ENCODE results near the gene PVALEF. TPM values are rescaled to one million over a fixed set of nuclear protein-coding genes. Genes with fewer than 3 reads are reported as not detected.
"Not testable (repeated sequence)": the region's sequence is repeated elsewhere in the genome, so short reads cannot be mapped to it uniquely, and the experiment has no call there.

PVALEF gene
- total RNA-seq, 2 experiments from 2014 or later: not detected

DNA sequence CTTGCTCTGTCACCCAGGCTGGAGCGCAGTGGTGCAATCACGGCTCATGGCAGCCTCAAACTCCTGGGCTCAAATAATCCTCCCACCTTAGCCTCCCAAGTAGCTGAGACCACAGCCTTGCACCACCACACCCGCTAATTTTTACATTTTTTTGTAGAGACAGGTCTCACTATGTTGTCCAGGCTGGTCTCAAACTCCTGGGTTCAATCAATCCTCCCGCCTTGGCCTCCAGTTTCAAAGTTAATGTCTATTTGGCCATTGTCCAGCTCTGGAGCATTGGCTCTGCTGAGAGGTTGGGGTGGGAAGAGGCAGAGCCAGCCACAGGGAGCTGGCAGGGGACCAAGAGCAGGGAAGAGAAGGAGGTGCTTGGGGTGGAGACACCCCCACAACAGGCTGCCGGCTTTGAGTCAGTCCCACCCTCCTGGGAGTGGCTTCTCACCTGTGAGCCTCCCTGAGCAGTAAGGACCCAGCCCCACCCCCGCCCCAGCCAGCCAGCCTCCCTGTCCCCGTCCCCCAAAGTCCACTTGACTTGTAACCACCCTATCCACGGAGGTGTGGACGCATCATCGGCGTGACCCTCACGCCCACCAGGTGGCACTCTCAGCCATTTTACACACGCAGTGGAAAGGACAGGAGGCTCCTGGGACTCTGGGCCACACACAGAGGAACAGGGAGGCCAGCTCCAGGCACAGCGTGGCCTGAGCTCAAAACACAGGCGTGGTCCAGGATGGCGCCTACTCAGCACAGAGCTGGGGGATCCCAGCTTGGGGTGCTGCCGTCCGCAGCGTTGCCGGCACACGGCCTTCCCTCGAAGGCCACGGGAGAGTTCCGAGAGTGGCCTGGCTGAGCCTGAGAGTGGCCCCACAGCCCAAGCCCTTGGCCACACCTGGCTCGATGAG, 22.8 kb upstream of the PVALEF start:
- Mint-ChIP-seq H3K27ac (no peak overlapping the region), H3K4me1 (no peaks in the 10 kb centered on the region), H3K9me3 (peaks cover 17% of the 10 kb centered on the region), H3K36me3 (ENCODE audit: low read depth) (no peaks in the 10 kb centered on the region), H3K27me3 (no peaks in the 10 kb centered on the region), H3K4me3 (no peak overlapping the region)
- POLR2A ChIA-PET: no interaction called here
- peak; percentile 71 for DNase-seq
- CTCF ChIA-PET: interaction anchor here (0.6 to 2.2 kb wide), 8 partner anchors 10 to 342 kb away, joined by 3 to 7 read pairs (median 3); partner anchors contain the start of genes NDUFAF8 and TEPSIN

DNA sequence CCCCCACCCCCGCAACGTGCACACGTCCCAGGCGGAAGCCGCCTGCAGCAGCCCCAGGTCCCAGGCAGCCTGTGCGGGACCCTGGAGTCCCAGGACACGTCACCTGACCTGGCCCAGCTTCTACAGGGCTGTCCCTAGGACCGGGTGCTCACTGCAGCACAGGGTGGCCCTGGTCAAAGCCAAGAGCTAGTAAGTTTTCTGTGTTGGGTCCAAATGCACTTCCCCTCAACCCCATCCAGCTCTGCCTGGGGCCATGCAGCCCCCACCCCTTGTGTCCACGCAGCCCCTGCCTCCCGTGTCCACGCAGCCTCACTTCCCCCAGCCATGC, 22.1 kb upstream of the PVALEF start:
- Mint-ChIP-seq H3K27ac (no peak overlapping the region), H3K4me3 (no peak overlapping the region), H3K36me3 (ENCODE audit: low read depth) (no peaks in the 10 kb centered on the region), H3K4me1 (no peaks in the 10 kb centered on the region), H3K9me3 (peaks cover 11% of the 10 kb centered on the region), H3K27me3 (no peaks in the 10 kb centered on the region)
- CTCF ChIA-PET: interaction anchor here (0.7 to 2.2 kb wide), 4 partner anchors 9 to 342 kb away, joined by 3 to 7 read pairs (median 4); partner anchors contain the start of genes NDUFAF8 and TEPSIN
- POLR2A ChIA-PET: no interaction called here
- no peak for DNase-seq

DNA sequence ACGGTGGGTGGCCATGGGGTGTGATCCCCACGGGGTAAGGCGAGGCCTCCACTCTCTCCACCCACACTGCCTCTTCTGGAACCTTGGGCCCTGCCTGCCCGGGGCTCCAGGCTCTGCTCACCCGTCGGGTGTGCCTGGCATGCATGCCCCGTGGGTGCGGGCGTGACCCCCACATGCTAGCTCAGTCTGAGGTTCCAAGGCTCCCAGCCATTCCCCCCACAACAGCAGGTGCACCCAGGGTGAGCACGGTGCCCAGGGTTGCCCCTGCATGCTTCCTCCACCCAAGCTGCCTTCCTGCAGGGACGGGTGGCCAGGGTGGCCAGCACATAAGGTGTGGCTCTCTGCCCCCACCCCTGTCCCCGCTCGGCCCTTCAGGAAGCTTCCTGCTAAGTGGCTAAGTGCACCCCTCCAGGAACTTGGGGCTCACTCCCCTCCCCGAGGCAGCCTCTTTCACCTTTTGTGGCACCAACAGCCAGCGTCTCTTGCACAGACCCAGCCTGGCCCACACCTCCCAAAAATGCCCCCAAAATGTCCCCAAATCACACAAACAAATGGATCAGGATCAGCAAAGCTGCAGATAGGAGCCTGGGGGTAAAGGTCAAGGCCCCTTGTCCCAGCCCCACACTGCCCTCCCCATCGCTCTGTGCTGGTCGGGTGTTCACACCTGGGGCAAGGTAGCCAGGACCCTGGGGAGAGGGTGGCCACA, 21.4 kb upstream of the PVALEF start:
- CTCF ChIA-PET: interaction anchor here (1.0 to 2.2 kb wide), 3 partner anchors 9 to 341 kb away, joined by 3 to 7 read pairs (median 4); partner anchors contain the start of genes NDUFAF8 and TEPSIN
- no peak overlapping the region for H3K27ac Mint-ChIP-seq
- DNase-seq: no peak
- POLR2A ChIA-PET: no interaction called here
- H3K4me3 Mint-ChIP-seq: no peak overlapping the region
- H3K4me1 Mint-ChIP-seq: no peaks in the 10 kb centered on the region
- peaks cover 4% of the 10 kb centered on the region for H3K9me3 Mint-ChIP-seq
- H3K27me3 Mint-ChIP-seq: no peaks in the 10 kb centered on the region
- H3K36me3 Mint-ChIP-seq (ENCODE audit: low read depth): no peaks in the 10 kb centered on the region

DNA sequence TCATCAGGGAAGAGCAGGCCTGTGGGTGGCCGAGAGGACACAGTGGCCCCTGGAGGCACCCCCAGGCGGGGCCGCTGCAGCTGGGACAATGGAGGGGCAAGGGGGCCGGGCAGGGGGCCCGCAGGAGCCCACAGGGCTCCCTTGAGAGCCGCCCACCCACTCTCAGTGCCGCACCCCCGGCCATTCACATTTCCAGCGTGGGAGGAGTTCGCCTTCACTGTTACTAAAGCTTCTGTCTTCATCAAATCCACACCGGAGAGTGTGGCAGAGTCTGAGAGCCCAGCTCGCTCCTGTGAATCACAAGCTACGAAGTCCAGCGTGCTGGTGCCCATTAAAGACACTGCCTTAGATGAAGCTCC, 20.9 kb upstream of the PVALEF start:
- ChIA-PET POLR2A (no interaction called here), CTCF (interaction anchor here (1.0 to 2.2 kb wide), 2 partner anchors 8 to 10 kb away, joined by 3 to 7 read pairs; no protein-coding TSS in a partner anchor)
- no peaks in the 10 kb centered on the region for H3K9me3 Mint-ChIP-seq
- no peak overlapping the region for H3K4me3 Mint-ChIP-seq
- no peak for DNase-seq
- H3K27me3 Mint-ChIP-seq: no peaks in the 10 kb centered on the region
- H3K27ac Mint-ChIP-seq: no peak overlapping the region
- H3K4me1 Mint-ChIP-seq: no peaks in the 10 kb centered on the region
- no peaks in the 10 kb centered on the region for H3K36me3 Mint-ChIP-seq (ENCODE audit: low read depth)

DNA sequence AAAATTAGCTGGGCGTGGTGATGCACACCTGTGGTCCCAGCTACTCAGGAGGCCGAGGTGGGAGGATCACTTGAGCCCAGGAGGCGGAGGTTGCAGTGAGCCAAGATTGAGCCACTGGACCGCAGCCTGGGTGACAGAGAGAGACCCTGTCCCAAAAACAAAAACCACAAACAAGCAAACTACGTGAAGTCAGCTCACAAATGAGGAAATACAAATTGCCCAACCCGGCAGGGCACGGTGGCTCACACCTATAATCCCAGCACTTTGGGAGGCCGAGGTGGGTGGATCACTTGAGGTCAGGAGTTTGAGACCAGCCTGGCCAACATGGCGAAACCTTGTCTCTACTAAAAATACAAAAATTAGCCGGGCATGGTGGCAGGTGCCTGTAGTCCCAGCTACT, 19.1 kb upstream of the PVALEF start:
- H3K27me3 Mint-ChIP-seq; POLR2A ChIA-PET; H3K4me3 Mint-ChIP-seq; H3K9me3 Mint-ChIP-seq; DNase-seq; H3K36me3 Mint-ChIP-seq (ENCODE audit: low read depth); H3K27ac Mint-ChIP-seq; H3K4me1 Mint-ChIP-seq: not testable (repeated sequence)
- CTCF ChIA-PET: interaction anchor here (0.6 to 1.1 kb wide), 3 partner anchors 44 to 300 kb away, joined by 3 to 5 read pairs (median 3); no protein-coding TSS in a partner anchor

DNA sequence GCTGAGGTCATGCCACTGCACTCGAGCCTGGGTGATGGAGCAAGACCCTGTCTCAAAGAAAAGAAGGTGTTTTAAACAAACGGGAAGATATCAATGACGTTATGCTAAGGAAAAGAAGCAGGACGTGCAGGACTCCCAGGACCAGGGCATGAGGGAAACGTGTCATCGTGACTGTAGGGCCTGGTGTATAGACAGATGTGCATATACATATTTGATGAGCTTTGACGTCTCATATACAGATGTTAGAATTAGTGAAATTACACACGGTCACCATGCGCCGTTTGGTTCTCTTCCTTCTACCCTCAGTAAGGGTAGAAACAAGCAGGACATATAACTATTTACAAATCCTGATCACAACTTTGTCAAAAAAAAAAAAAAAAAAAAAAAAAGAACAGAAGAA, 17.6 kb upstream of the PVALEF start:
- Mint-ChIP-seq H3K9me3 (no peaks in the 10 kb centered on the region), H3K27me3 (peaks cover 2% of the 10 kb centered on the region), H3K4me1 (no peaks in the 10 kb centered on the region), H3K36me3 (ENCODE audit: low read depth) (no peaks in the 10 kb centered on the region), H3K27ac (no peak overlapping the region), H3K4me3 (no peak overlapping the region)
- CTCF ChIA-PET: interaction anchor here (1.4 kb wide), 1 partner anchor 10 kb away, joined by 3 read pairs; no protein-coding TSS in a partner anchor
- no peak for DNase-seq
- POLR2A ChIA-PET: no interaction called here

DNA sequence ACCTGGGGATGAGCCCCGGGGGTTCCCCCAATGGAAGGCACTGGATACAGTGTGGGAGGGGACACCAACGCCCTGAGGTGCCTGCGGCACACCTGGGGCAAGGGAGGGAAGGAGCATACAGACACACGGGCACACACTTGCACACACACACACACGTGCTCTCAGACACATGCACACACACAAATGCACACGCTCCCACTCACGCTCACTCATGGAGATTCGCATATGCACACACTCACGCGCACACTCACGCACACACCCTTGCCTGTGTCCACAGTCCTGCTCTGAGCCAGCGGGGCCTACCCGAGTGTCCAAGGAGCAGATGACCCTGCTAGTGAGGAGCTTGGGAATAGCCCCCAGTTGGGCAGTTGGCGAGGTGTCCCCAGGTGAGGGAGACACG, 16.7 kb upstream of the PVALEF start:
- ChIA-PET POLR2A (interaction anchor here (0.6 kb wide), 1 partner anchor 360 kb away, joined by 9 read pairs; no protein-coding TSS in a partner anchor), CTCF (interaction anchor here (1.4 kb wide), 1 partner anchor 9 kb away, joined by 3 read pairs; no protein-coding TSS in a partner anchor)
- H3K4me1 Mint-ChIP-seq: no peaks in the 10 kb centered on the region
- DNase-seq: no peak
- peaks cover 2% of the 10 kb centered on the region for H3K27me3 Mint-ChIP-seq
- no peak overlapping the region for H3K27ac Mint-ChIP-seq
- H3K4me3 Mint-ChIP-seq: no peak overlapping the region
- H3K9me3 Mint-ChIP-seq: no peaks in the 10 kb centered on the region
- no peaks in the 10 kb centered on the region for H3K36me3 Mint-ChIP-seq (ENCODE audit: low read depth)

DNA sequence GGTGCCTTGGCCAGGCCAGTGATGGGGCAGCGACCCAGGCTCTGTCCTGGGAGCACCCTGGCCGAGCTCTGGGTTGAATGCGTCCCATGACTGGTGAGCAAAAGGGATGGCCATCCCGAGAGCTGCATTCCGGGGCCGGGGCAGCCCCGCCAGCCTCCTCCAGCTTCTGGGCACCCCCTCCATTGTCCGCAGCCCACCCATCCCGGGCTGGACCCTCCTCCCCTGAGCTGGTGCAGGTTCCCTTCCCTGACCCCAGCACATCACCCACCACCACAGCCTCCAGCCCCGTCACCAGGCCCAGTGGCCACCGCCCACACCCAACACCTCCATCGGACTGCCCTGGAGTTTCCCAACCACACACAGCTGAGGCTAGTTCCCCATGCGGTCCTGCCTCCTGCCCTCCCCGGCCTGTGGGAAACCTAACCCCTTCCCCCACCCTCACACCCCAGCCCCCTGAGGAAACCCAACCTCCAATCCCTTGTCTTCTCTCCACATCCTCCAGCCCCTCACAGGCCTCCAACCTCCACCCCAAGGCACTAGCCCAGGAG, 16.2 kb upstream of the PVALEF start:
- no peaks in the 10 kb centered on the region for H3K36me3 Mint-ChIP-seq (ENCODE audit: low read depth)
- no peak overlapping the region for H3K4me3 Mint-ChIP-seq
- H3K4me1 Mint-ChIP-seq: no peaks in the 10 kb centered on the region
- no peak for DNase-seq
- H3K9me3 Mint-ChIP-seq: no peaks in the 10 kb centered on the region
- POLR2A ChIA-PET: interaction anchor here (0.6 kb wide), 1 partner anchor 360 kb away, joined by 9 read pairs; no protein-coding TSS in a partner anchor
- no peak overlapping the region for H3K27ac Mint-ChIP-seq
- peaks cover 2% of the 10 kb centered on the region for H3K27me3 Mint-ChIP-seq
- CTCF ChIA-PET: interaction anchor here (1.4 kb wide), 1 partner anchor 9 kb away, joined by 3 read pairs; no protein-coding TSS in a partner anchor

DNA sequence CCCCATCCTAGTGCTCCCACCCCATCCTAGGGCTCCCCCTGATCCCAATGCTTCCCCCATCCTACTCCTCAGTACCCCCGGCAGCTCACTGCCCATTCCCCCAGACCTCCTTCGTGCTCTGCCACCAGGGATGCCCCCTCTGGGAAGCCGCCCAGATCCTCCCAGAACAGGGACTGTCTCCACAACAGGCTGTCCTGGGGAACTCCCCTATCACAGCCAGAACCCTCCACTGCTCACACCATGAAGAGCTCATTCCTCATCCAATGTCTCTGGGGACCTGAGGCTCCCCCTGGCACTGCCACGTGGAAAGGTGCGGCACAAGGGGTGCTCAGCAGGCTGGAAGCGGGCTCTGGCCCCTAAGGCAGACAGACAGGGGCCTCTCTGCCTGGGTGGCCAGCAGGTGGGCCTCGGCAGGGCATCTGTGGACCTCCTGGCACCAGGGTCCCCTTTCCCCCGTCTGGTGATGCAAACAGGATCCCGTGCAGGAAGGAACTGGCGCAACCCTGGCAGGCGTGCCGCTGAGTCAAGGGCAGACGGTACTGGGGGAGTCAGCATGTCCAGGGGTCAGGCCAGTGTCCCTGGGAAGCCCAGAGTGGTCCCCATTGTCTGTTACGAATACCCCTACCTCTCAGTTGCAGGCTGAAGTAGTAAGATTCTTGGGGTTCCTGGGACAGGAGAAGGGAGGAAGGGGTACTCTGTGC, 14.8 kb upstream of the PVALEF start:
- H3K27ac Mint-ChIP-seq: no peak overlapping the region
- no peaks in the 10 kb centered on the region for H3K36me3 Mint-ChIP-seq (ENCODE audit: low read depth)
- no peak for DNase-seq
- H3K9me3 Mint-ChIP-seq: no peaks in the 10 kb centered on the region
- H3K4me1 Mint-ChIP-seq: no peaks in the 10 kb centered on the region
- H3K4me3 Mint-ChIP-seq: no peak overlapping the region
- H3K27me3 Mint-ChIP-seq: peaks cover 2% of the 10 kb centered on the region
- POLR2A ChIA-PET: no interaction called here
- CTCF ChIA-PET: no interaction called here

DNA sequence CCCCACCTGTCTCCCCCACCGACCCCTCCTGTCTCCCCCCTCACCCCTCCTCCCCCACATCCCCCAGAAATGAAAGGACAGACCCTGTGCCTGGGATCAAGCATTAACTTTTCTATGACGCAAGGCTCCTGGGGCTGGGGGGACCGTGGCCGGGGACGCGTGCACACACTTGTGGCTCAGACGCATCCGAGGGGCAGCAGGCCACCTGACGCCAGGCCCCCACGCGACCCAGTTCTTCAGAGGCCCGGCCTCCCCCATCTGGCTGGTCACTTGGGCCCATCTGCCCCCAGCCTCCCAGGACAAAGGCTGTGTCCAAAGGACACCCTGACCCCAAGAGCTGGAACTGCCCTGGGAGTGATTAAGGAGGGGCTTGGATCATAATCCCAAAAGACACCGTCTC, 14.0 kb upstream of the PVALEF start:
- no peaks in the 10 kb centered on the region for H3K9me3 Mint-ChIP-seq
- H3K27ac Mint-ChIP-seq: no peak overlapping the region
- peaks cover 2% of the 10 kb centered on the region for H3K27me3 Mint-ChIP-seq
- H3K4me1 Mint-ChIP-seq: no peaks in the 10 kb centered on the region
- no peak for DNase-seq
- CTCF ChIA-PET: no interaction called here
- POLR2A ChIA-PET: no interaction called here
- no peaks in the 10 kb centered on the region for H3K36me3 Mint-ChIP-seq (ENCODE audit: low read depth)
- no peak overlapping the region for H3K4me3 Mint-ChIP-seq

DNA sequence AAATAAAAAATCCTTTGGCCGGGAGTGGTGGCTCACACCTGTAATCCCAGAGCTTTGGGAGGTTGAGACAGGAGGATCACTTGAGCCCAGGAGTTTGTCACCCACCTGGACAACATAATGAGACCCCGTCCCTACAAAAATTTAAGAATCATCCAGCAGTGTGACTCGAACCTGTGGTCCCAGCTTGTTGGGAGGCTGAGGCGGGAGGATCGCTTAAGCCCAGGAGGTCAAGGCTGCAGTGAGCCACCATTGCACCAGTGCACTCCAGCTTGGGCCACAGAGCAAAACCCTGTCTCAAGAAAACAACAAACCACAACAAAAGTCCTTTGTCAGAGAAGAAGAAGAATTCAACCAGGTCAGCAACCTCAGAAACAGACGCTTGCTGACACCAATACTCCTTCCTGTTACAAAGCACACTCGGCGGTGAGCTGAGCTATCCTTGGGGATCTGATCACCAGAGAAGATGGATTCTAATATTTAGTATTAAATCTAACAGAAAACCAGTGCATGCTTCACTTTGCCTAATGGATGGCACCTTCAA, 12.9 kb upstream of the PVALEF start:
- DNase-seq: no peak
- H3K27me3 Mint-ChIP-seq: peaks cover 2% of the 10 kb centered on the region
- H3K27ac Mint-ChIP-seq: no peak overlapping the region
- no peaks in the 10 kb centered on the region for H3K4me1 Mint-ChIP-seq
- no peaks in the 10 kb centered on the region for H3K9me3 Mint-ChIP-seq
- no peaks in the 10 kb centered on the region for H3K36me3 Mint-ChIP-seq (ENCODE audit: low read depth)
- H3K4me3 Mint-ChIP-seq: no peak overlapping the region
- POLR2A ChIA-PET: no interaction called here
- CTCF ChIA-PET: interaction anchor here (2.0 kb wide), 1 partner anchor 9 kb away, joined by 7 read pairs; no protein-coding TSS in a partner anchor

DNA sequence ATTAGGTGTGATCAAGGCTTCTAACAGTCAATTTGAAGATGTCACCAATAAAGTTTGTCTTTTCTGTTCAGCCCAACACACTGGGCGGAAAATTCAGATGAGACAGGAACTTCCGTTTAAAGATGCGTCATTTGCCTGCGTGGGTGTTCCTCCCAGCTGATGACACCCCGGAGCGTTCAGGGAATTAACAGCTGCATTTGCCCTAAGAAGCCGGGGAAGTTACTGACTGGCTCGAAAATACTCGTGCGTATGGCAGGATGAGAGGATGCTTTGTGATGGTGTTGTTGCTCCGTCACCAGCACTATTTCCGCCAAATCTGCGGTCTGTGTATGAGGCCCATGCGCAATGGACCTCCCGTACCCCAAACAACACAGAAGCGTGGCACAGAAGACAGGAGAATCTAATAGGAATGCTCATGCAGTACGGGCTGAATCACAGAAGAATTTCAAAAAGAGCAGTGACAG, 11.9 kb upstream of the PVALEF start:
- Mint-ChIP-seq H3K9me3 (no peaks in the 10 kb centered on the region), H3K27me3 (peaks cover 2% of the 10 kb centered on the region), H3K36me3 (ENCODE audit: low read depth) (no peaks in the 10 kb centered on the region), H3K4me3 (no peak overlapping the region), H3K27ac (no peak overlapping the region), H3K4me1 (no peaks in the 10 kb centered on the region)
- CTCF ChIA-PET: interaction anchor here (1.1 to 2.0 kb wide), 2 partner anchors 10 to 209 kb away, joined by 3 to 7 read pairs; no protein-coding TSS in a partner anchor
- POLR2A ChIA-PET: no interaction called here
- no peak for DNase-seq

Data from activated CD4-positive, alpha-beta T cell treated with anti-CD3 and anti-CD28 coated beads, Interleukin-2, amount 10 ng/mL, durations not matched to agents 7 days and 5 days (primary cell).